ENCODE data around the gene LCT. TPM values are rescaled to one million over a fixed set of nuclear protein-coding genes. Genes with fewer than 3 reads are reported as not detected.

LCT gene
- total RNA-seq, 2 donors from 2014 or later: 0.08 to 0.12 TPM

DNA sequence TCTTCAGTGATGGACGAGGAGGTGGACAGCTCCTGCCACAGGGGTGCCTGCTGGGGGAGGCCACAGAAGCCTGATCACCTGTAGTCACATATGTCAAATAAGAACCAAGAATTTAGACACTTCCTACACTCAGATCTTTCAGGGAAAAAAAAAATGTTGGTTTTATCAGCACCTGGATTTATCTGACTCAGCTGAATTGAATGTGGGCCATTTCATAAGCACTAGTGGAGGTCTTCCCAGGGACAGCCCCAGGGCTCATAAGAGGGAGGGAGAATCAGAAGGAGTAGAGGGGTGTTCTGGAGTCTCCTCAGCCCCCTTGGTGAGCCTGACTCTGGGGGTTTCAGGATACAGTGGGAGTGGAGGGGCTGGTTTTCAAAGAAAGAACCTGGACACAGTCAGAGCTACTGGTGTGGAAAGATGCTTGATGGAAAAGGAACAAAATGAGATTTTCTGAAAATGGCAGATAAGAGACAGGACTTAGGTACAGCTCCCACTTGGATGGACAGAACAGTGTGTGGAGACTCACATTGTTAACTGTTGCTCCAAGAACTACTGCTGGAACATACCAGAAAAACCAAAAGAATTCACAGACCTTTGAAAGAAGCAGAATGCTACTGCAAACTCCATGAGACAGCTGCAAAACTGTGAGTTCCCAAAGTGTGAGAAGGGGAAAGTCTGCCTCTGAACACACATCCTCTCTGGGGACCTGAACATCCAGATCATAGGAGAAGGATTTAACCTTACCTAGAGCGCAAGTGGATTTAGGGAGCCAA is 45.4 kb downstream of the LCT start:
- H3K4me1 ChIP-seq: no peaks in the 10 kb centered on the region
- no peak overlapping the region for H3K9ac ChIP-seq (ENCODE audit: low read depth in 2 of 2, low read length in 2 of 2)
- intact Hi-C loops (cut with DNase I): loop anchor here (10.0 kb wide), 1 partner anchor 787 kb away; no protein-coding TSS in a partner anchor
- DNase-seq: no peak
- H3K27ac ChIP-seq: no peak overlapping the region
- H3K9me3 ChIP-seq: no peaks in the 10 kb centered on the region
- TF ChIP-seq, protein P1, sequence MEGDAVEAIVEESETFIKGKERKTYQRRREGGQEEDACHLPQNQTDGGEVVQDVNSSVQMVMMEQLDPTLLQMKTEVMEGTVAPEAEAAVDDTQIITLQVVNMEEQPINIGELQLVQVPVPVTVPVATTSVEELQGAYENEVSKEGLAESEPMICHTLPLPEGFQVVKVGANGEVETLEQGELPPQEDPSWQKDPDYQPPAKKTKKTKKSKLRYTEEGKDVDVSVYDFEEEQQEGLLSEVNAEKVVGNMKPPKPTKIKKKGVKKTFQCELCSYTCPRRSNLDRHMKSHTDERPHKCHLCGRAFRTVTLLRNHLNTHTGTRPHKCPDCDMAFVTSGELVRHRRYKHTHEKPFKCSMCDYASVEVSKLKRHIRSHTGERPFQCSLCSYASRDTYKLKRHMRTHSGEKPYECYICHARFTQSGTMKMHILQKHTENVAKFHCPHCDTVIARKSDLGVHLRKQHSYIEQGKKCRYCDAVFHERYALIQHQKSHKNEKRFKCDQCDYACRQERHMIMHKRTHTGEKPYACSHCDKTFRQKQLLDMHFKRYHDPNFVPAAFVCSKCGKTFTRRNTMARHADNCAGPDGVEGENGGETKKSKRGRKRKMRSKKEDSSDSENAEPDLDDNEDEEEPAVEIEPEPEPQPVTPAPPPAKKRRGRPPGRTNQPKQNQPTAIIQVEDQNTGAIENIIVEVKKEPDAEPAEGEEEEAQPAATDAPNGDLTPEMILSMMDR (IDR thresholded peaks at IDR 0.05): no peak
- H3K36me3 ChIP-seq: no peaks in the 10 kb centered on the region
- H3K27me3 ChIP-seq: no peaks in the 10 kb centered on the region
- H3K4me3 ChIP-seq: no peak overlapping the region

DNA sequence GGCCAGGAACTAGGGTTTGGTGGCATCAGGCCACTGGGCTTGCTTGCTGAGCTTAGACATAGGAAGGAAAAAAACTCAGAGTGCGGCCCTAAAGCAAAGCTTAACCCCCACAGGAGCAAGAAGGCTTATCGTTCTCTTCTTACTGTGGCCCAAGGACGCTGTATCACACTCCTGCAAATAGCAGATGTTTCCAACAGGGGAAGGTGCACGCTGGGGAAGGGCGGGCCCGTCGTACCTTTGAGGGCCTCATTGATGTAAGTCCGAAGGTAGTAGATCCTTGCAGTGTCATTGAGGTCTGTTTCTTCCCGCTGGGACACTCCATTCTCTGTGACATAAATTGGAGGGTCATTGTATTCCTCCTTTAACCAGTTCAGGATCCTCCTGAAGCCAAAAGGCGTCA is 46.6 kb downstream of the LCT start:
- no peak for DNase-seq
- no peak overlapping the region for H3K4me3 ChIP-seq
- no peak overlapping the region for H3K27ac ChIP-seq
- intact Hi-C loops (cut with DNase I): loop anchor here (10.0 kb wide), 1 partner anchor 786 kb away; no protein-coding TSS in a partner anchor
- H3K4me1 ChIP-seq: no peaks in the 10 kb centered on the region
- no peaks in the 10 kb centered on the region for H3K36me3 ChIP-seq
- no peaks in the 10 kb centered on the region for H3K9me3 ChIP-seq
- TF ChIP-seq, protein P1 (IDR thresholded peaks at IDR 0.05): no peak
- H3K27me3 ChIP-seq: no peaks in the 10 kb centered on the region
- no peak overlapping the region for H3K9ac ChIP-seq (ENCODE audit: low read depth in 2 of 2, low read length in 2 of 2)

DNA sequence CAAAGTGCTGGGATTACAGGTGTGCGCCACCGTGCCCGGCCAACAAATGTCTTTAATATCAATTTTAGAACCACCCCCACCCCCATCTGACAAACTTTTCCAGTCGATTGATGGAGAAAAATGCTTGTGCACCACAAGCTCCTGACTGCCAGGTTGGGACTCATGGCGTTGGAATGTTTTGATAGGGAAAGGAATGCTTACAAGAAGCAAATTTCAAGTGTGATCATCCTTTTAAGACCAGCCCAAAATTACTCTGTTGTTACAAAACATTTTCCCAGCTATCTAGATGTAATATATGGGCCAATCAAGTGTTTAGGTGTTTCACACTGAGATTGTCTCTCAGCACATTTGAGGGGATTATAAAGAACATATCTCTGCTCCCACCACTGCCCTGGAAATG is 50.2 kb downstream of the LCT start:
- no peak for DNase-seq
- peaks cover 8% of the 10 kb centered on the region for H3K36me3 ChIP-seq
- intact Hi-C loops (cut with DNase I): no loop called here

DNA sequence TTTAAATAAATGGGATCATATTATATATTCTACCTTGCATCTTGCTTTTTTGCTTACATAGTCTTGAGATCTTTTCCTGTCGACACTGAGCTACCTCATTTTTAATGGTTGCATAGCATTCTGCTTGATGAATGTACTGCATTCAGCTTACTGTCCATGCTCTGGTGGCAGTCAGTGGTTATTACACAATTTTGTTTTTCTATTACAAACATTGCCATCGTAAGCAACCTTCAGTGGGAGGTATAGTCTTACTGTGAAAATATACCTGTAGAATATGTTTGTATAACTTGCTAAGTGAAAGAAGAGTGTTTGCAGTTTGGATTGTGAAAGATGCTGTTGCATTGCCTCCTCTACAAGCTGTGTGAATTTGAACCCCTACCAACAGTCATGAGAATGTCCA is 52.0 kb downstream of the LCT start:
- no peak for DNase-seq
- H3K9ac ChIP-seq (ENCODE audit: low read depth in 2 of 2, low read length in 2 of 2): no peak overlapping the region
- H3K36me3 ChIP-seq: peaks cover 8% of the 10 kb centered on the region
- TF ChIP-seq, protein P1 (IDR thresholded peaks at IDR 0.05): no peak
- no peaks in the 10 kb centered on the region for H3K4me1 ChIP-seq
- no peak overlapping the region for H3K4me3 ChIP-seq
- H3K9me3 ChIP-seq: no peaks in the 10 kb centered on the region
- intact Hi-C loops (cut with DNase I): no loop called here
- H3K27ac ChIP-seq: no peak overlapping the region
- no peaks in the 10 kb centered on the region for H3K27me3 ChIP-seq

More for the DNA sequence above, 50.2 kb downstream of the LCT start:
- no peaks in the 10 kb centered on the region for H3K9me3 ChIP-seq
- TF ChIP-seq, protein P1 (IDR thresholded peaks at IDR 0.05): no peak
- H3K27me3 ChIP-seq: no peaks in the 10 kb centered on the region
- H3K4me3 ChIP-seq: no peak overlapping the region
- H3K27ac ChIP-seq: no peak overlapping the region
- no peaks in the 10 kb centered on the region for H3K4me1 ChIP-seq
- H3K9ac ChIP-seq (ENCODE audit: low read depth in 2 of 2, low read length in 2 of 2): no peak overlapping the region

DNA sequence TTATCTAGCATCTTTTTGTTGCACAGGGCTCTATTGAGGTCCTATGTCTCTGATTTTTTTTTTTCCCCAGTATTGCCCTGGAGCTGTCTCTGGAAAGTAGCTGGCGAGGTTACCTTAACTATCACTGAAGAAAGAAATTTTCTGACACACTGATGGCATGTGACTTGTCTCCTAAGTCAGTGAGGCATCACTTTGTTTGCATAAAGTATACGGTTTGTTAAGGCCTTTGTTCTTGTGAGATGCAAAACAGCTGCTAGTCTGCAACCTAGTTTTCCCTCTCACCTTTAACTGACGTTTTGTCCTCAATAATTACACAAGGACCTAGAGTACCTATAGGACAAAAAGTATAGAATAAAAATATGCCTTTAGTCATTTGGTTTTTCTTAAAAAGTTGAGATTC is 53.5 kb downstream of the LCT start:
- no peak for DNase-seq
- TF ChIP-seq, protein P1 (IDR thresholded peaks at IDR 0.05): no peak
- no peaks in the 10 kb centered on the region for H3K4me1 ChIP-seq
- peaks cover 19% of the 10 kb centered on the region for H3K36me3 ChIP-seq
- no peak overlapping the region for H3K9ac ChIP-seq (ENCODE audit: low read depth in 2 of 2, low read length in 2 of 2)
- no peak overlapping the region for H3K4me3 ChIP-seq
- H3K9me3 ChIP-seq: no peaks in the 10 kb centered on the region
- no peak overlapping the region for H3K27ac ChIP-seq
- intact Hi-C loops (cut with DNase I): no loop called here
- H3K27me3 ChIP-seq: no peaks in the 10 kb centered on the region

Data from colonic mucosa (tissue), 4 donors.